Ovary (tissue), 9 donors: Measurements from ENCODE around the gene SEC24C. TPM values are rescaled to one million over a fixed set of nuclear protein-coding genes. Genes with fewer than 3 reads are reported as not detected.
A peak's percentile ranks its signal among the peaks of the same experiment; 100 is the strongest.
"Not testable (repeated sequence)": the region's sequence is repeated elsewhere in the genome, so short reads cannot be mapped to it uniquely, and the experiment has no call there.

Source experiments
- DNase-seq, 5 donors: peaks; one replicate each; pipeline ENCODE4 v3.0.0-alpha.2; 2019 to 2020
- H3K27ac ChIP-seq, 2 donors: fragments of 200-600 bp; one replicate each; pipeline versions ENCODE4 v1.5.1 to v1.8.0; 2019 to 2022
- H3K27me3 ChIP-seq: fragments of 200-600 bp; one replicate; pipeline ENCODE4 v1.8.0; 2022
- H3K36me3 ChIP-seq: fragments of 200-600 bp; sonication (generic); one replicate; pipeline ENCODE4 v1.5.1; 2019
- H3K4me1 ChIP-seq: one replicate; pipeline ENCODE4 v1.8.1; 2013; ENCODE audit warnings: mild to moderate bottlenecking, moderate library complexity; ENCODE audit not compliant: insufficient read depth
- H3K4me3 ChIP-seq: fragments of 200-600 bp; sonication (generic); one replicate; pipeline ENCODE4 v1.5.1; 2017
- H3K9me3 ChIP-seq, 2 donors: fragments of 200-600 bp in 1 of 2; sonication (generic) in 1 of 2; one replicate each; pipeline versions ENCODE4 v1.5.1 to v1.8.1; 2013 to 2019; ENCODE audit warnings: mild to moderate bottlenecking in 1 of 2, moderate library complexity in 1 of 2
- EP300 ChIP-seq: sonication (generic); formaldehyde crosslinking; IDR thresholded peaks from one replicate; pipeline ENCODE4 v1.6.1; 2017; ENCODE audit warnings: antibody characterized with exemption
- POLR2A ChIP-seq: fragments of 450-650 bp; IDR thresholded peaks from one replicate; pipeline ENCODE4 v1.6.1; 2017; ENCODE audit warnings: antibody characterized with exemption, mild to moderate bottlenecking, moderate library complexity
- WGBS, 3 donors: extraction: QIAGEN DNeasy Blood & Tissue Kit in 1 of 3; methylation state at CpG; one replicate each; pipeline versions ENCODE4 v1.1.5 to v1.1.7; 2013 to 2017; 5-methylcytosine and 5-hydroxymethylcytosine counted together
- intact Hi-C, 4 donors: fragments of 100-400 bp; cut with DNase I; formaldehyde crosslinking; loops; one replicate each; pipeline versions ENCODE4 v1.11.0 to v1.15.1; 2022 to 2023
- polyA plus RNA-seq, 2 donors: library from polyadenylated mRNA; stranded (reverse); fragments of 200-250 nt in 1 of 2; fragments of 350-450 nt in 1 of 2; fragmentation: Illumina TruSeq in 1 of 2; extraction: RNeasy Lipid Tissue Mini Kit (QIAGEN cat#74804) in 1 of 2; gene quantifications; one replicate each; pipeline ENCODE4 v1.2.3, GENCODE V29; 2013 to 2014
- total RNA-seq, 7 donors: library from RNA; depleted of rRNA in 2 of 7; stranded (reverse); fragments of >200 nt in 2 of 7; fragmentation: NEBNext Ultra II Directional in 3 of 7; extraction: Animal tissue kit (Norgen Biotek cat#: 25700) in 3 of 7; gene quantifications; one replicate each; pipeline versions ENCODE4 v1.1.0 to v1.2.4, GENCODE V29; 2016 to 2023
- TF ChIP-seq, protein P1 (sequence below), 3 donors: fragments of 450-650 bp in 2 of 3; fragments of 200-600 bp in 1 of 3; IDR thresholded peaks; one replicate each; pipeline versions ENCODE4 v1.5.1 to v1.8.0; 2016 to 2022; ENCODE audit warnings: antibody characterized with exemption in 3 of 3, mild to moderate bottlenecking in 1 of 3
- donor health status: DM: no; HTN: no; CAD: no; lungs with moderate emphysema.
- donor health status: DM: no; HTN: no; CAD: no.
- donor health status: Bipolar disorder and iron deficiency.
- donor health status: DM: yes; HTN: yes; CAD: no.
- donor health status: DM: no; HTN: no; CAD: no.
- donor health status: DM: yes; HTN: yes; CAD: no.

The SEC24C gene
- total and polyA plus RNA-seq, 9 donors: 30.3 to 70.4 (median 58.8) TPM

GRCh38 chr10:73723516-73723915 lies 20.7 kb upstream of the SEC24C start:
- Histone ChIP-seq H3K27me3 (no peaks in the 10 kb centered on the region), H3K27ac (no peak overlapping the region), H3K4me1 (no peaks in the 10 kb centered on the region), H3K4me3 (no peak overlapping the region), H3K36me3 (no peaks in the 10 kb centered on the region), H3K9me3 (no peaks in the 10 kb centered on the region)
- WGBS, 3 donors: 65 to 92% (median 75%) methylated on average over 4 of the region's 4 CpGs
- DNase-seq: no peak
- TF ChIP-seq EP300 (no peak), POLR2A (no peak)
- TF ChIP-seq, protein P1, sequence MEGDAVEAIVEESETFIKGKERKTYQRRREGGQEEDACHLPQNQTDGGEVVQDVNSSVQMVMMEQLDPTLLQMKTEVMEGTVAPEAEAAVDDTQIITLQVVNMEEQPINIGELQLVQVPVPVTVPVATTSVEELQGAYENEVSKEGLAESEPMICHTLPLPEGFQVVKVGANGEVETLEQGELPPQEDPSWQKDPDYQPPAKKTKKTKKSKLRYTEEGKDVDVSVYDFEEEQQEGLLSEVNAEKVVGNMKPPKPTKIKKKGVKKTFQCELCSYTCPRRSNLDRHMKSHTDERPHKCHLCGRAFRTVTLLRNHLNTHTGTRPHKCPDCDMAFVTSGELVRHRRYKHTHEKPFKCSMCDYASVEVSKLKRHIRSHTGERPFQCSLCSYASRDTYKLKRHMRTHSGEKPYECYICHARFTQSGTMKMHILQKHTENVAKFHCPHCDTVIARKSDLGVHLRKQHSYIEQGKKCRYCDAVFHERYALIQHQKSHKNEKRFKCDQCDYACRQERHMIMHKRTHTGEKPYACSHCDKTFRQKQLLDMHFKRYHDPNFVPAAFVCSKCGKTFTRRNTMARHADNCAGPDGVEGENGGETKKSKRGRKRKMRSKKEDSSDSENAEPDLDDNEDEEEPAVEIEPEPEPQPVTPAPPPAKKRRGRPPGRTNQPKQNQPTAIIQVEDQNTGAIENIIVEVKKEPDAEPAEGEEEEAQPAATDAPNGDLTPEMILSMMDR (IDR thresholded peaks at IDR 0.05): no peak
- intact Hi-C loops: no loop called here

GRCh38 chr10:73729781-73730152 lies 14.4 kb upstream of the SEC24C start:
- H3K9me3 ChIP-seq, DNase-seq, intact Hi-C loops, H3K4me1 ChIP-seq, H3K27me3 ChIP-seq, H3K36me3 ChIP-seq: not testable (repeated sequence)
- H3K27ac ChIP-seq: peak overlapping the region; percentile 35 to 78
- peak overlapping the region; percentile 66 for H3K4me3 ChIP-seq
- WGBS, 3 donors: 0 to 1% (median 0%) methylated on average over 9 of the region's 9 CpGs

DNA sequence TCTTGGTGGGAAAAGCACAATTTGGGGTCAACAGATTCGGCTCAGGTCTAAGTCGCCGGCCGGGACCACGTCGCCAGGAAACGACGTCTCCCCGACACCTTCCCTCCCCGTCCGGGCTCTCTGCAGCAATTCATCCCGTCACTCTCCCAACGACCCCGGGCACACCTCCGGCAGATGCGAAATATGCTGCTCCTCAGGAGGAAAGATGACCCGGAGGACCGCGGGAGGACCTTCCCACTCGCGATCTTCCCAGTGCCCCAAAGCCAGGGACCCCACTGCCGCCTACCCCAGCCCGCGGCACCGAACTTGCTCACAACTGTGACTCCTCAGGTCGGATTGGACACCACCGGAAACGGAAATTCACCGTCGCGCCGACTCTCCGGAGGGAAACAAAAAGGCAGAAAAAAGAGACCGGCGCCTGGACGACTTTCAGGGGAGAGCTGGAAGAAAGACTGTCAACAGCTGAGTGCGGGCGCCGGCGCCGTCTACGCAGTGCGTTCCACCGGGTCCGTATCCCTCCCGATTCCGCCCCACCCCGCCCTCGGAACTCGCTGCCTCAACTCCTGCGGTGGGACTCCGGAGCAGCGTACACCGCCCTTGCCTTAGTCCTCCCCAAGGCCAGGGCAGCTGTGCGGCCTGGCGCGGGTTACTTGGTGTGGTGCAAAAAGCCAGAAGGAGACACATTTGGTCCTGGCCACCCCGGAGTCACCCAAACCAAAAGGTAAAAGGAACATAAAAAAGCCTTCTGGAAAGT lies 13.8 kb upstream of the SEC24C start:
- H3K36me3 ChIP-seq: no peaks in the 10 kb centered on the region
- peaks cover 9% of the 10 kb centered on the region for H3K4me1 ChIP-seq
- H3K27me3 ChIP-seq: no peaks in the 10 kb centered on the region
- peak; percentile 80 to 91 (median 83) for DNase-seq
- no peaks in the 10 kb centered on the region for H3K9me3 ChIP-seq
- WGBS, 3 donors: 0% methylated on average over 58 of the region's 58 CpGs
- peak overlapping the region; percentile 35 to 78 for H3K27ac ChIP-seq
- TF ChIP-seq POLR2A (peak; percentile 30), EP300 (no peak)
- TF ChIP-seq, protein P1 (IDR thresholded peaks at IDR 0.05): no peak
- peak overlapping the region; percentile 66 for H3K4me3 ChIP-seq
- intact Hi-C loops: no loop called here

- H3K4me3 ChIP-seq: no peak overlapping the region
- H3K27ac ChIP-seq: no peak overlapping the region
- intact Hi-C loops: no loop called here
- TF ChIP-seq POLR2A (no peak), EP300 (no peak)
- TF ChIP-seq, protein P1 (IDR thresholded peaks at IDR 0.05): no peak
- no peaks in the 10 kb centered on the region for H3K27me3 ChIP-seq
- DNase-seq: peak in 4 of 5 donors; percentile 10 to 45 (median 36)
- no peaks in the 10 kb centered on the region for H3K9me3 ChIP-seq
- H3K36me3 ChIP-seq: no peaks in the 10 kb centered on the region
- peaks cover 9% of the 10 kb centered on the region for H3K4me1 ChIP-seq
- 69 to 84% (median 78%) methylated on average over 28 to 42 of the region's 42 CpGs for WGBS, 3 donors
Observed at GRCh38 chr10:73731588-73732375, 12.4 kb upstream of the SEC24C start.

- 94 to 95% (median 95%) methylated on average over 17 to 20 of the region's 20 CpGs for WGBS, 3 donors
- DNase-seq: peak in 2 of 5 donors; percentile 9 to 41
- intact Hi-C loops: no loop called here
- H3K4me1 ChIP-seq: peaks cover 9% of the 10 kb centered on the region
- no peaks in the 10 kb centered on the region for H3K9me3 ChIP-seq
- H3K4me3 ChIP-seq: no peak overlapping the region
- no peak overlapping the region for H3K27ac ChIP-seq
- TF ChIP-seq, protein P1 (IDR thresholded peaks at IDR 0.05): no peak
- no peak for TF ChIP-seq EP300
- no peak for TF ChIP-seq POLR2A
- no peaks in the 10 kb centered on the region for H3K27me3 ChIP-seq
- H3K36me3 ChIP-seq: no peaks in the 10 kb centered on the region
Observed at GRCh38 chr10:73732426-73732825, 11.7 kb upstream of the SEC24C start.
